ENCODE data around the gene HCST.

HCST gene

GRCh38 chr19:35938282-35939224, 36.2 kb downstream of the HCST start:
- DNase-seq: no peak

GRCh38 chr19:35939307-35940077, 37.2 kb downstream of the HCST start:
- no peak for DNase-seq

- DNase-seq: no peak
These were observed 37.9 kb downstream of the HCST start for GRCh38 chr19:35940078-35940775.

GRCh38 chr19:35940839-35941238, 38.5 kb downstream of the HCST start:
- DNase-seq: no peak

- no peak for DNase-seq
These were observed 39.9 kb downstream of the HCST start for GRCh38 chr19:35942235-35942634.

- no peak for DNase-seq
These were observed 41.3 kb downstream of the HCST start for GRCh38 chr19:35943321-35944301.

- no peak for DNase-seq
These were observed 42.2 kb downstream of the HCST start for GRCh38 chr19:35944556-35944955.

- DNase-seq: no peak
These were observed 42.9 kb downstream of the HCST start for GRCh38 chr19:35945121-35945790.

GRCh38 chr19:35946203-35946602, 43.9 kb downstream of the HCST start:
- DNase-seq: no peak

GRCh38 chr19:35949131-35949530, 46.8 kb downstream of the HCST start:
- no peak for DNase-seq

Data from NCI-H187 (cell line).